GM12891 (cell line): ENCODE results near the gene FNTB.

Experiments
- DNase-seq: peaks from one replicate; pipeline ENCODE4 v3.0.0; 2011; ENCODE audit warnings: low spot score; ENCODE audit not compliant: insufficient read length
- FAIRE-seq: peaks from 2 replicates; lab custom pipeline; 2011; peaks lifted over from hg19 to GRCh38; lab: Jason Lieb, UNC
- PAX5 ChIP-seq: IDR thresholded peaks from 2 replicates; pipeline ENCODE4 v1.6.1; 2011; ENCODE audit warnings: low read length, moderate library complexity, mild to moderate bottlenecking; ENCODE audit not compliant: insufficient read depth, severe bottlenecking
- POLR2A ChIP-seq: IDR thresholded peaks from 2 replicates; pipeline ENCODE4 v1.6.1; 2011; ENCODE audit warnings: low read depth, low read length, control low read depth
- POLR2AphosphoS5 ChIP-seq: IDR thresholded peaks from 2 replicates; pipeline ENCODE4 v1.6.1; 2011; ENCODE audit warnings: low read depth, low read length, control low read depth
- POU2F2 ChIP-seq: IDR thresholded peaks from 2 replicates; pipeline ENCODE4 v1.6.1; 2011; ENCODE audit warnings: low read depth, mild to moderate bottlenecking, control low read depth, low read length, moderate library complexity
- SPI1 ChIP-seq: IDR thresholded peaks from 2 replicates; pipeline ENCODE4 v1.6.1; 2011; ENCODE audit warnings: low read depth, low read length, control low read depth
- TAF1 ChIP-seq: IDR thresholded peaks from 2 replicates; pipeline ENCODE4 v1.6.1; 2011; ENCODE audit warnings: low read depth, low read length, control low read depth

FNTB gene

DNA sequence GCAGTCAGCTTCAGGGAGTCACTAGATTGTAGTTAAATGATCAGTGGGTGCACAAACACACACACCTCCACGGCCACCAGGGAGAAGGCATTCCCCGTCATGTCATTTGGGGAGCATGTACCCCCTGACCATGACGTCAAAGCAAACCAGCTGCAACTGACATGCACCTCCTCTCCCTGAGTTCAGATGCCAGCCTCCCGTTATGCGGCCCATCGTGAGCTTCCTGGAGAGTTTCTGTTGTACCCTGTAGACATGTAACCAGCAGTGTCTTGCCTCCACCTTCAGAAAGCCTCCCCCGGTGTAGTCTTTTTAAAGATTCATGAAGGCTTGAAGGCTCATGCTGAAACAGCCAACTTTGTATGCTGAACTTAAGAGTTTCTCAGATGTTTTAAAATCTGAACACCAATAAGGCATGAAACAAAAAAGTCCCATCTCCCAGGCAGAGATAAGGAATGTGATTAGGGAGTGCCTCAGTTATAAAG is 54.8 kb downstream of the FNTB start:
- no peak for DNase-seq
- FAIRE-seq, result no peak
- TF ChIP-seq POLR2AphosphoS5 (no peak), SPI1 (no peak), POLR2A (no peak), TAF1 (no peak), POU2F2 (no peak), PAX5 (no peak)

DNA sequence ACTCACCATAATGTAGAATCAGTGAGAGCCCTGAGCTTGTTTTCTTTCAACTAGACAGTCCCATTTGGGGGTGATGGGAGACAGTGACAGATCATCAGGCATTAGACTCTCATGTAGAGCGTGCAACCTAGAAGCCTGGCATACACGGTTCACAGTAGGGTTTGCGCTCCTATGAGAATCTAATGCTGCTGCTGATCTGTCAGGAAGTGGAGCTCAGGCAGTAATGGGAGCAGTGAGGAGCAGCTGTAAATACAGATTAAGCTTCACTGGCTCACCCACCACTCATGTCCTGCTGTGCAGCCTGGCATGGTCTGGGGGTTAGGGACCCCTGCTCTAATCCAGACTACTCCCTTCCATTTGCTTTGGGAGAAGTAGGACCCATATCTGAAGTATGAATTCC is 55.6 kb downstream of the FNTB start:
- FAIRE-seq (no peak), DNase-seq (no peak)
- TF ChIP-seq PAX5 (no peak), POU2F2 (no peak), POLR2A (no peak), TAF1 (no peak), POLR2AphosphoS5 (no peak), SPI1 (no peak)

DNA sequence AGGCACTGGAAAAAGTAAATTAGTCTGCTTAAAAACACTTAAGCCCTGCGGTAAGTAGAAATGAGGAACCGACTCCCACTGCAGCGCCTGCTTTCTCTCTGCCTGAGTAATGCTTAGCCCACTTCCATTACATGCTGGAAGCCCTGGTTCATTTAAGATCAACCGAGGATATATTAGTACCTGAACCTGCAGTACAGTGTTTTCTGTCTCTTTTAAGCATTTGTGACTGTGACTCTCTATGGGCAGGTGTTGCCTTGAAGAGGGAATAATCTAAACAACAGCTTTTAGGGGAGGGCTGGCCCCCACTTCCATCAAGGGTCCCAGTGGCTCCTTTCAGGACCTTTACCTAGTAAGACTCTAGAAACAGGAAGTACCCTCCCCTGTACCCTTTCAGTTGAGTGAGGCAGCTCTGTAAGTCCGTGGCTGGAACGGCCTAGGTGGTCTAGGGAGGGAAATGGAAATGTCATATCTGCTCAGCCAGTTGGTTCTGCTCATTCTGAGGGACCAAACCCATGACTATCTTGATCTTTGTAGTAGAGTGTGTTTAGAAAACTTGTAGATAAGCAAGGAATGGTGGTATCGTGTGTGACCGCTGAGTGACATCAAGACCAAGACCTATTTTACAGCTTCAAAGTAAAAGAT is 56.2 kb downstream of the FNTB start:
- DNase-seq, result peak; percentile 46
- TF ChIP-seq POU2F2 (no peak), SPI1 (peak; percentile 93)
- peak; percentile 57 for FAIRE-seq

DNA sequence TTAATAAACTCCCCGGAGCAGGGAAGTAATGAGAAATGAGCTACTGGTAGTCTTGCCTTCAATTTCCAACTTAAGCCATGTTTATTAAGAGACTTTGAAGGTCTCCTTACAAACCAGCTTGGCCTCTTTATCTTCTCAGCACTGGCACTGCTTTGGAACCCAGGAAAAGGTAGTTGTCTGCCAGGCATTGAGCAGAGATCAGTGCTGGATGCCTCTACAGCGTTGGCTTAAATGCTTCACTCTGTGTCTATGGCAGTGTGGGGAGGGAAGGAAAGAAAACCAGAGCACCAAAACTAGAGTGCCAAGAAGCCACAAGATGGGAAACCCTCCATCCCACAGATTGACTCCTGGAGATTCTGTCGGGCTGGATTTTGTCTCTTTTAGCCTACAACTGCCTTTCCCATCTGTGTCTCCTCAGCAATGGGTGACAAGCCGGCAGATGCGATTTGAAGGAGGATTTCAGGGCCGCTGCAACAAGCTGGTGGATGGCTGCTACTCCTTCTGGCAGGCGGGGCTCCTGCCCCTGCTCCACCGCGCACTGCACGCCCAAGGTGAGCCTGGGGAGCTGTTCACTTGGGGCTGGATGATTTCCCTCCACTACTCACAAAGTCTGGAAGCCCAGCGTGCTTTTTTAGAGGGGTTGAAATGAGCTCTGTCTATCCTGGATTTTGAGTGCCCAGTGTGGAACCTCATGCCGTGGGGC is 57.3 kb downstream of the FNTB start:
- DNase-seq, result no peak
- no peak for FAIRE-seq
- TF ChIP-seq POU2F2 (no peak), SPI1 (no peak), POLR2A (no peak), POLR2AphosphoS5 (no peak), PAX5 (no peak)

DNA sequence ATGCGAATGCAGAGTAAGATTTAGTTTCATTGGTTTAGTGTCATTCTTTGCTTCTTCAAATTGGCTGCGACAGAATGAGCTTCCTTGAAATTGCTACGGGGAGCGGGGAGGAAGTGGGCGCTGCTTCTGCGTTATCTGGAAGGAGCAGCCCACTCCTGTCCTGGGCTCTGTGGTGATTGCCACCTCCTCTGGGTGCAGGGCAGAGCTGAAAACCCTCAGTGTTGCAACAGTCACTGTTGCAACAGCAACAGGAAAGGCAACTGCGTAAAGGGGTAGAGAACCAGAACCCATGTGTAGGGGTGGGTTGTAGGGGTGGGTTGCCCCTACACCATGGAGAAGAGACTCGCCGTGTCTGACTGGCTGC is 57.9 kb downstream of the FNTB start:
- FAIRE-seq (no peak), DNase-seq (no peak)

GRCh38 chr14:65045006-65045405 is 58.3 kb downstream of the FNTB start:
- no peak for FAIRE-seq

More for the DNA sequence above, 57.9 kb downstream of the FNTB start:
- TF ChIP-seq POLR2AphosphoS5 (no peak), PAX5 (no peak), POLR2A (no peak), SPI1 (no peak), POU2F2 (no peak), TAF1 (no peak)

DNA sequence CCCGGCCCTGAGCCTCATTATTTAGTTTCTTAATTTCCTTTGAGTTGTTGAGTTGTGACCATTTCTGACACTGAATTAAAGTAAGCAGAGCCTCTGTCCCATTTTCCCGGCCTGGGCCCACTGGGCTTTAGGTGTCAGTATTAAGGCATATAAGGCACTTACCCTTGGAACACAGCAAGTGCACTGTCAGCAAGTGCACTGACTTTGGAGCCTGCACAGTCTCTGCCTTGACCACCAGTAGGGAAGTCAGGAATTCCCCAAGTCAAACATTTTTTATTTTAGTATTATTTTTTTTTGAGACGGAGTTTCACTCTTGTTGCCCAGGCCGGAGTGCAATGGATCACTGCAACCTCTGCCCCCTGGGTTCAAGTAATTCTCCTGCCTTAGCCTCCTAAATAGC is 59.0 kb downstream of the FNTB start:
- FAIRE-seq, result no peak
- DNase-seq, result no peak
- TF ChIP-seq TAF1 (no peak), PAX5 (no peak), POLR2A (no peak), POU2F2 (no peak), POLR2AphosphoS5 (no peak), SPI1 (no peak)

More at GRCh38 chr14:65045006-65045405, 58.3 kb downstream of the FNTB start:
- TF ChIP-seq SPI1 (no peak), TAF1 (no peak)
- DNase-seq, result no peak

DNA sequence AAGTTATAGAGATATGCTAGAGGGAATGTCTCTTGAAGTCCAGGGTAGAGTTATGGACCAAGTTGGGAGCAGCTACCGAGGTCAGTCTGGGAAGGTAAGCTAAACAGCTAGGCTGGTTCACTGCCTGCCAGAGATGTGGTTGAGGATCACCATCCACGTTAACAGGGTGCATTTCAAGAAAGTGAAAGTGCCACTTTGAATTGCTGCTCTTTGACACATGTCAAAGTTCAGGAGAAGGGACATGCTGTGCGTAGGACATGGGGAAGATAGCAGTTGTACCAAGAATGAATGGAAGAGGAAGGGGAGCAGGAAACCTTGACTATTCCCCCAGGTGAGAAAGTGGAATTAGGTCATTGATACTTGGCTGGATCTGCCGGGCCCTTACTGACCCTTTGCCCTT is 66.1 kb downstream of the FNTB start:
- FAIRE-seq (no peak), DNase-seq (no peak)
- no peak for TF ChIP-seq POLR2AphosphoS5
- TF ChIP-seq PAX5, result no peak

GRCh38 chr14:65053466-65053865 is 66.8 kb downstream of the FNTB start:
- FAIRE-seq, result no peak
- DNase-seq, result no peak
- TF ChIP-seq POLR2A (no peak), PAX5 (no peak)

- no peak for DNase-seq
- FAIRE-seq, result no peak
- TF ChIP-seq POU2F2, result no peak
- TF ChIP-seq POLR2AphosphoS5, result no peak
- TF ChIP-seq SPI1, result no peak
- TF ChIP-seq POLR2A, result no peak
- no peak for TF ChIP-seq TAF1
- no peak for TF ChIP-seq PAX5
Observed at GRCh38 chr14:65054471-65055085, 67.9 kb downstream of the FNTB start.
